Activated CD8-positive, alpha-beta memory T cell treated with anti-CD3 and anti-CD28 coated beads for 24 hours (primary cell): Measurements from ENCODE around the gene DCTN3.

Source experiments
- DNase-seq: peaks from one replicate; pipeline ENCODE4 v3.0.0-alpha.2; 2020

The DCTN3 gene

GRCh38 chr9:34615132-34615531, 5.2 kb downstream of the DCTN3 start:
- no peak for DNase-seq

GRCh38 chr9:34612788-34613390, 7.4 kb downstream of the DCTN3 start:
- peak; percentile 86 for DNase-seq

GRCh38 chr9:34611811-34612787, 8.2 kb downstream of the DCTN3 start, which contains the start of gene RPP25L:
Gene RPP25L, minus strand, starts transcription at chr9:34612097. Its CDS starts 801 bp downstream, at chr9:34611296.
- DNase-seq, result peak; percentile 94

GRCh38 chr9:34611251-34611810, 9.0 kb downstream of the DCTN3 start:
- no peak for DNase-seq

GRCh38 chr9:34610434-34611206, 9.7 kb downstream of the DCTN3 start:
- DNase-seq, result no peak

GRCh38 chr9:34607331-34607730, 13.0 kb downstream of the DCTN3 start:
- no peak for DNase-seq

- DNase-seq, result no peak
Measured at GRCh38 chr9:34606905-34607304, 13.4 kb downstream of the DCTN3 start.

GRCh38 chr9:34606190-34606589, 14.1 kb downstream of the DCTN3 start:
- DNase-seq, result no peak

GRCh38 chr9:34603610-34604231, 16.6 kb downstream of the DCTN3 start:
- peak; percentile 93 for DNase-seq

- DNase-seq, result no peak
Measured at GRCh38 chr9:34601937-34602573, 18.2 kb downstream of the DCTN3 start.

GRCh38 chr9:34600908-34601307, 19.4 kb downstream of the DCTN3 start:
- no peak for DNase-seq

- DNase-seq, result no peak
Measured at GRCh38 chr9:34599546-34599945, 20.7 kb downstream of the DCTN3 start.

- DNase-seq, result no peak
Measured at GRCh38 chr9:34594177-34594576, 26.1 kb downstream of the DCTN3 start.

GRCh38 chr9:34592895-34593601, 27.2 kb downstream of the DCTN3 start:
- no peak for DNase-seq

- DNase-seq, result no peak
Measured at GRCh38 chr9:34591917-34592866, 28.1 kb downstream of the DCTN3 start.

GRCh38 chr9:34591248-34591916, 28.9 kb downstream of the DCTN3 start:
- peak; percentile 94 for DNase-seq

- peak; percentile 74 for DNase-seq
Measured at GRCh38 chr9:34590381-34591247, 29.7 kb downstream of the DCTN3 start.

GRCh38 chr9:34589636-34590380, 30.5 kb downstream of the DCTN3 start, which contains the start of gene CNTFR:
Gene CNTFR, minus strand, starts transcription at chr9:34589724. Its CDS starts 20,743 bp downstream, at chr9:34568981.
- DNase-seq, result no peak
